Astrocyte (in vitro differentiated cells and primary cell): ENCODE data around the gene SLIT3. TPM values are rescaled to one million over a fixed set of nuclear protein-coding genes. Genes with fewer than 3 reads are reported as not detected.
A peak's percentile ranks its signal among the peaks of the same experiment; 100 is the strongest.

Source experiments
- DNase-seq: peaks from one replicate; pipeline ENCODE4 v3.0.0-alpha.2; 2010; ENCODE audit warnings: low read depth
- FAIRE-seq: peaks from 2 replicates; lab custom pipeline; 2011; peaks lifted over from hg19 to GRCh38; lab: Jason Lieb, UNC
- H2AFZ ChIP-seq: 2 replicates; pipeline ENCODE4 v1.6.0; 2012; ENCODE audit warnings: low read depth, low read length, inconsistent platforms
- H3K27ac ChIP-seq: 2 replicates; pipeline ENCODE4 v1.5.1; 2011; ENCODE audit warnings: low read depth, low read length, inconsistent platforms
- H3K27me3 ChIP-seq: 2 replicates; pipeline ENCODE4 v1.6.0; 2011; ENCODE audit warnings: low read length, inconsistent platforms; ENCODE audit not compliant: insufficient read depth
- H3K36me3 ChIP-seq: 2 replicates; pipeline ENCODE4 v1.5.1; 2011; ENCODE audit warnings: low read length, inconsistent platforms; ENCODE audit not compliant: insufficient read depth
- H3K4me1 ChIP-seq: 2 replicates; pipeline ENCODE4 v1.5.1; 2011; ENCODE audit warnings: low read length, inconsistent platforms; ENCODE audit not compliant: insufficient read depth
- H3K4me2 ChIP-seq: 2 replicates; pipeline ENCODE4 v1.6.0; 2012; ENCODE audit warnings: low read length, inconsistent platforms
- H3K4me3 ChIP-seq: 2 replicates; pipeline ENCODE4 v1.5.1; 2011; ENCODE audit warnings: low read depth, mild to moderate bottlenecking, low read length, inconsistent platforms; ENCODE audit not compliant: insufficient read depth
- H3K79me2 ChIP-seq: 2 replicates; pipeline ENCODE4 v1.6.0; 2012; ENCODE audit warnings: mild to moderate bottlenecking, low read length, inconsistent platforms; ENCODE audit not compliant: insufficient read depth
- H3K9ac ChIP-seq: 2 replicates; pipeline ENCODE4 v1.6.0; 2012; ENCODE audit warnings: mild to moderate bottlenecking, low read length, inconsistent platforms
- H3K9me3 ChIP-seq: 2 replicates; pipeline ENCODE4 v1.5.1; 2012; ENCODE audit warnings: low read depth, mild to moderate bottlenecking, low read length, inconsistent platforms; ENCODE audit not compliant: insufficient read depth
- H4K20me1 ChIP-seq: 2 replicates; pipeline ENCODE4 v1.6.0; 2012; ENCODE audit warnings: low read length, inconsistent platforms; ENCODE audit not compliant: insufficient read depth
- H3K27ac Mint-ChIP-seq: one replicate; pipeline ENCODE4 v1.8.0; 2021; ENCODE audit warnings: mild to moderate bottlenecking, mixed read lengths; ENCODE audit not compliant: unreplicated experiment
- H3K27me3 Mint-ChIP-seq: one replicate; pipeline ENCODE4 v1.8.0; 2021; ENCODE audit warnings: low read depth, mixed read lengths; ENCODE audit not compliant: unreplicated experiment
- H3K36me3 Mint-ChIP-seq: one replicate; pipeline ENCODE4 v1.8.0; 2021; ENCODE audit warnings: low read depth, mixed read lengths; ENCODE audit not compliant: unreplicated experiment
- H3K4me1 Mint-ChIP-seq: one replicate; pipeline ENCODE4 v1.8.0; 2021; ENCODE audit warnings: low read depth, mixed read lengths; ENCODE audit not compliant: unreplicated experiment
- H3K4me3 Mint-ChIP-seq: one replicate; pipeline ENCODE4 v1.8.0; 2021; ENCODE audit warnings: mild to moderate bottlenecking, moderate library complexity, mixed read lengths; ENCODE audit not compliant: unreplicated experiment
- H3K9me3 Mint-ChIP-seq: one replicate; pipeline ENCODE4 v1.8.0; 2021; ENCODE audit warnings: mild to moderate bottlenecking, mixed read lengths; ENCODE audit not compliant: unreplicated experiment
- EZH2 ChIP-seq: IDR thresholded peaks from 2 replicates; pipeline ENCODE4 v1.6.1; 2012; ENCODE audit warnings: mild to moderate bottlenecking, low read length, inconsistent platforms; ENCODE audit not compliant: insufficient read depth
- total RNA-seq: library from RNA; stranded (reverse); gene quantifications from 2 replicates; pipeline ENCODE4 v1.2.1, GENCODE V29; 2021
- TF ChIP-seq, protein P1 (sequence below): IDR thresholded peaks from 2 replicates; pipeline ENCODE4 v1.5.1; 2011; ENCODE audit warnings: low read depth, mild to moderate bottlenecking, inconsistent platforms, low read length, moderate library complexity; ENCODE audit not compliant: insufficient read depth

The SLIT3 gene
- total RNA-seq, 1 donor from 2014 or later = 20.7 TPM

DNA sequence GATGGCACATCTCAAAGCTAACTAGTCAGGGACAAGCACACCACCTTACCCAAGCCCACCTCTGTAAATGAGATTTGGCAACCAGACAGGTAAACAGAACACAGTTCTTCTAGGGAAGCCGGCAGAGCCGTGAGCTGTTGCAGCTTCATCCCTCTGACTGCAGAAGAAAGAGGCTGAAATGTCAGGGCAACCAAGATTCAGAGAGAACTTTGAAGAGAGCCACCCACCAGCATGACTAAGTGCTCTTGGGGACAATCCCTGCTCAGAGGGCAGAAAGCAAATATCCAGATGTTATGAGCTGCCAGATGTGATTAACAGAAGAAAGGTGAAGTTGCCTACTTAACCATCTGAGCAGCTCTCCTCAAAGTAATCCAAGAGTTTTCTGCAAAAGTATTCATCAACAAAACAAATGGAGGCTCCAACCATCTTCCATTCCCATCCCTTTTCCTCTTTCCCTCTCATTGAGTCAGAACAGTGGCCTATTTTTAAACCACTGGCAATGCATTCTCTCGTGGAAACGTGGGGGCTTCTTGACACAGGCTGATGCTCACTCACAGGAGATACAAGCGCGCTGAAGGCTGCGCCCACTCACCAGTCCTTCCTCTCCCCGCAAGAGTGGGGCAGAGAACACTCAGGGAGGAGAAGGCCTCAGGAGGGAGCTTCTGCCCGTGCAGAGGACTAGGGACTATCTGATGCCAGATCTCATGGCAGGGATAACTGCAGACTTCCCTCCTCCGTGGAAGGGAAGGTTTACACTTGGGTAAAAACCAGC lies 57.1 kb downstream of the SLIT3 start:
- Histone ChIP-seq H3K4me1 (no peaks in the 10 kb centered on the region), H3K27ac (no peak overlapping the region), H3K36me3 (no peaks in the 10 kb centered on the region), H3K4me3 (no peak overlapping the region), H3K79me2 (no peaks in the 10 kb centered on the region), H3K27me3 (no peaks in the 10 kb centered on the region), H3K4me2 (no peak overlapping the region), H4K20me1 (no peaks in the 10 kb centered on the region), H3K9ac (no peak overlapping the region), H3K9me3 (no peaks in the 10 kb centered on the region), H2AFZ (no peak overlapping the region)
- H3K27ac Mint-ChIP-seq = no peak overlapping the region
- no peak overlapping the region for H3K4me3 Mint-ChIP-seq
- FAIRE-seq (no peak), DNase-seq (no peak)
- peaks cover 16% of the 10 kb centered on the region for H3K27me3 Mint-ChIP-seq
- H3K4me1 Mint-ChIP-seq = peaks cover 2% of the 10 kb centered on the region
- TF ChIP-seq EZH2 = no peak
- TF ChIP-seq, protein P1, sequence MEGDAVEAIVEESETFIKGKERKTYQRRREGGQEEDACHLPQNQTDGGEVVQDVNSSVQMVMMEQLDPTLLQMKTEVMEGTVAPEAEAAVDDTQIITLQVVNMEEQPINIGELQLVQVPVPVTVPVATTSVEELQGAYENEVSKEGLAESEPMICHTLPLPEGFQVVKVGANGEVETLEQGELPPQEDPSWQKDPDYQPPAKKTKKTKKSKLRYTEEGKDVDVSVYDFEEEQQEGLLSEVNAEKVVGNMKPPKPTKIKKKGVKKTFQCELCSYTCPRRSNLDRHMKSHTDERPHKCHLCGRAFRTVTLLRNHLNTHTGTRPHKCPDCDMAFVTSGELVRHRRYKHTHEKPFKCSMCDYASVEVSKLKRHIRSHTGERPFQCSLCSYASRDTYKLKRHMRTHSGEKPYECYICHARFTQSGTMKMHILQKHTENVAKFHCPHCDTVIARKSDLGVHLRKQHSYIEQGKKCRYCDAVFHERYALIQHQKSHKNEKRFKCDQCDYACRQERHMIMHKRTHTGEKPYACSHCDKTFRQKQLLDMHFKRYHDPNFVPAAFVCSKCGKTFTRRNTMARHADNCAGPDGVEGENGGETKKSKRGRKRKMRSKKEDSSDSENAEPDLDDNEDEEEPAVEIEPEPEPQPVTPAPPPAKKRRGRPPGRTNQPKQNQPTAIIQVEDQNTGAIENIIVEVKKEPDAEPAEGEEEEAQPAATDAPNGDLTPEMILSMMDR = no peak
- peaks cover 7% of the 10 kb centered on the region for H3K9me3 Mint-ChIP-seq
- H3K36me3 Mint-ChIP-seq = peaks cover 17% of the 10 kb centered on the region

DNA sequence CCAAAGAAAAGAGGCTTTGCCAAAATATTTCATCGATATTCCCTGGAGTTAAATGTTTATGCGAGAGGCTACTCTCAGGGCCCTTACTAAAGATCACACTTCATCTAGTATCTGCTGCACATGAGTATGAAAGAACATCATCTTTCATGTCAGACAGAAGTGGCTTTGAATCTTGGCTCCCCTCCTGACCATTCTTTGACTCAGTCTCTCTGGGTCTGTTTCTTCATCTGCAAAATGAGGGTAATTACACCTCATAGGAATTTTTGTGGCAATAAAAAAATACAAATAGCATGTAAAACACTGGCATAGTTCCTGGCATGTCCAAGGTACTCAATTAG lies 58.1 kb downstream of the SLIT3 start:
- no peak overlapping the region for H3K27ac ChIP-seq
- no peaks in the 10 kb centered on the region for H3K79me2 ChIP-seq
- H2AFZ ChIP-seq = no peak overlapping the region
- Mint-ChIP-seq H3K9me3 (peaks cover 6% of the 10 kb centered on the region), H3K36me3 (peaks cover 16% of the 10 kb centered on the region), H3K4me3 (no peak overlapping the region), H3K27me3 (peaks cover 7% of the 10 kb centered on the region), H3K4me1 (peaks cover 2% of the 10 kb centered on the region), H3K27ac (no peak overlapping the region)
- DNase-seq (peak; percentile 32), FAIRE-seq (no peak)
- H3K4me3 ChIP-seq = no peak overlapping the region
- no peaks in the 10 kb centered on the region for H4K20me1 ChIP-seq
- H3K4me2 ChIP-seq = no peak overlapping the region
- no peaks in the 10 kb centered on the region for H3K27me3 ChIP-seq
- no peaks in the 10 kb centered on the region for H3K36me3 ChIP-seq
- H3K4me1 ChIP-seq = no peaks in the 10 kb centered on the region
- H3K9me3 ChIP-seq = no peaks in the 10 kb centered on the region
- TF ChIP-seq EZH2 = no peak
- TF ChIP-seq, protein P1 = no peak
- no peak overlapping the region for H3K9ac ChIP-seq

DNA sequence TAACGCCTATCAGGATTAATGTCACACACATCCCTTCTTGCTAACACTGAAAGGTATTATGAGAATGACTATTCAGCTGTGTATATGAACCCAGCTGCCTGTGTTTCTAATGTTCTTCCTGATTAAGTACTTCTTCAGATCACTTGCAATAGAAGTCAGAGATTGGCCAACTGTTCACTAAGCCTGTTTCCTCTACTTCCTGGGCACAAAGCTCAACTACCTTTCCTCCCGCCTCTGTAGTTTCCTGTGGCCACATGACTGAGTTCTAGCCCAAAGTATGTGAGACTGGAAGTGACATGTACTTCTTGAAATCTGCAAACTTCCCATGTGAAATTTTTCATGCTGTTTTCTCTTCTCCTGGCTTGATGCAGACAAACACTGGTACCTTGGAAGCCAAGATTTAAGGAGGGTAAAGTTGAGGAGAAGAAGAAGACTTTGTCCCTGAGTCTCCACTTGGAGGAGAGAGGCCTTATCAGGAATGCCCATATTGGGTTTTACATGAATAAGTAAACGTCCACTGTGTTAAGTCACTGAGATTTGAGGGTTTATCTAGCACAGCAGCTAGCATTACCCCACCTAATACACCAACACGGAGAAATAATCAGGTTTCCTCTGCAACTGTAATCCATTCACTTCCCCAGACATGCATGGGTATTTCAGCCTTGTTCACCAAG lies 58.6 kb downstream of the SLIT3 start:
- Mint-ChIP-seq H3K36me3 (peaks cover 16% of the 10 kb centered on the region), H3K4me1 (peaks cover 2% of the 10 kb centered on the region), H3K27me3 (peaks cover 7% of the 10 kb centered on the region), H3K9me3 (peaks cover 6% of the 10 kb centered on the region), H3K4me3 (no peak overlapping the region), H3K27ac (no peak overlapping the region)
- no peak overlapping the region for H3K9ac ChIP-seq
- DNase-seq (no peak), FAIRE-seq (no peak)
- H3K27ac ChIP-seq = no peak overlapping the region
- no peak overlapping the region for H3K4me3 ChIP-seq
- TF ChIP-seq, protein P1 = no peak
- no peak for TF ChIP-seq EZH2
- H3K4me1 ChIP-seq = no peaks in the 10 kb centered on the region
- no peaks in the 10 kb centered on the region for H4K20me1 ChIP-seq
- no peaks in the 10 kb centered on the region for H3K36me3 ChIP-seq
- H3K27me3 ChIP-seq = no peaks in the 10 kb centered on the region
- no peaks in the 10 kb centered on the region for H3K9me3 ChIP-seq
- no peak overlapping the region for H2AFZ ChIP-seq
- no peak overlapping the region for H3K4me2 ChIP-seq
- H3K79me2 ChIP-seq = no peaks in the 10 kb centered on the region
